HG03565 (cell line): ENCODE data around the gene RABEP1.

Experiments used
- ATAC-seq: cut with Tn5 transposase; IDR thresholded peaks from one replicate; pipeline ENCODE4 v1.9.1; 2021; ENCODE audit warnings: mild to moderate bottlenecking, moderate library complexity; ENCODE audit not compliant: unreplicated experiment

Gene RABEP1

DNA sequence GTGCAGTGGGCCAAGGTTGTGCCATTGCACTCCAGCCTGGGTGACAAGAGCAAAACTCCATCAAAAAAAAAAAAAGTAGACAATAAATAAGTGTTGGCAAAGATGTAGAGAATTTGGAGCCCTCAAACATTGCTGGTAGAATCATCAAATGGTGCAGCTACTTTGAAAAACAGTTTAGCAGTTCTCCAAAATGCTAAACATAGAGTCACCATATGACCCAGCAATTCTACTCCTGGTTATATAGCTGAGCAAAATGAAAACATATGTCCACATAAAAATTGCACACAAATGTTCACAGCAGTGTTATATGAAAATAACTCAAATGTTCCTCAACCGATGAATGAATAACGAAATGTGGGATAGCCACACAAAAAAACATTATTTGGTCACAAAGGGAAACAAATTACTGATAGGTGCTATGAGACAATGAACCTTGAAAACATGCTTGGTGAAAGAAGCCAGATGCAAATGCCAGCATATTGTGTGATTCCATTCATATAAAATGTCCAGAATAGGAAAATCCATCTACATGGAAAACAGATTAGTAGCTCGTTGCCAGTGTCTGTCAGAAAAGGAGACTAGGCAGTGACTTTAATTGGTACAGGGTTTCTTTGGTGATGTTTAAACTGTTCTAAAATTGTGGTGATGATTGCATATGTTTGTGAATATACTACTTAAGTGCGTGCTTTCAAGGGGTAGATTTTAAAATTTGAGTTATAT is 12.7 kb upstream of the RABEP1 start:
- ATAC-seq: no peak

DNA sequence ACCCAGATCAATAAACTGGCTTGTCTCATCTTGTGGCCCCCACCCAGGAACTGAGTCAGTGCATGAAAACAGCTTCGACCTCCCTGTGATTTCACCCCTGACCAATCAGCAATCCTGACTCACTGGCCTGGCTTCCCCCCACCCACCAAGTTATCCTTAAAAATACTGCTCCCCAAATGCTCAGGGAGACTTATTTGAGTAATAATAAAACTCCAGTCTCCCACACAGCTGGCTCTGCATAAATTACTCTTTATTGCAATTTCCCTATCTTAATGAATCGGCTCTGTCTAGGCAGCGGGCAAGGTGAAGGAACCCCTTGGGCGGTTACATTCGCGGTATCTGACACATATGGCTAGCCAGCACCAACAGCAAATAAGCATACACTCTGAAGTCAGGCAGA is 9.8 kb upstream of the RABEP1 start:
- ATAC-seq: no peak

DNA sequence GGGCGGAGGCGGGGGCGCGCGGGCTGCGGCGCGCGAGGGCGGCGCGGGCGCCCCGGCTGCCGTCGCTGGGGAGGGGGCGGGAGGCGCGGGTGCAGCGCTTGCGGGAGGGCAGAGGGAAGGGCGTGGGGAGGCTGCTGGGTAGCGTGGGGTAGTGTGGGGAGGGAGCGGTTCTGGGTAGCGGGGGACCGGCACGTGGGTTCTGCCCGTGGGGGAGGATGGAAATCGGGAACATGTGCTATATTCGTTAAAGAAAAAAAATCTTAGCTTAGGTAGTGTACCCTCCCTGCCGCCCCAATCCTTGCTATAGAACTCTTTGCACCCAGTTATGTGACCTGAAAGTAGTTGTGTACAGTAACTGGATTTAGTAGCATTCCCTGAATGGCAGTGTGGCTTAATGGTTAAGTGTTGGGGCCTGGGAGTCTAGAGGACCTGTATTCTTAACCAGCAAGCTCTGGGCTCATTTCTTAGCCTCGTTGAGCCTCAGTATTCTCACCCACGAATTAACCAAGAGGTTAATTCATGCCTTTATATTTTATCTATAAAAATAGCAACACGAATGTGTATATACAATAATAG is 646 bp downstream of the RABEP1 start:
- peak; percentile 6 for ATAC-seq

DNA sequence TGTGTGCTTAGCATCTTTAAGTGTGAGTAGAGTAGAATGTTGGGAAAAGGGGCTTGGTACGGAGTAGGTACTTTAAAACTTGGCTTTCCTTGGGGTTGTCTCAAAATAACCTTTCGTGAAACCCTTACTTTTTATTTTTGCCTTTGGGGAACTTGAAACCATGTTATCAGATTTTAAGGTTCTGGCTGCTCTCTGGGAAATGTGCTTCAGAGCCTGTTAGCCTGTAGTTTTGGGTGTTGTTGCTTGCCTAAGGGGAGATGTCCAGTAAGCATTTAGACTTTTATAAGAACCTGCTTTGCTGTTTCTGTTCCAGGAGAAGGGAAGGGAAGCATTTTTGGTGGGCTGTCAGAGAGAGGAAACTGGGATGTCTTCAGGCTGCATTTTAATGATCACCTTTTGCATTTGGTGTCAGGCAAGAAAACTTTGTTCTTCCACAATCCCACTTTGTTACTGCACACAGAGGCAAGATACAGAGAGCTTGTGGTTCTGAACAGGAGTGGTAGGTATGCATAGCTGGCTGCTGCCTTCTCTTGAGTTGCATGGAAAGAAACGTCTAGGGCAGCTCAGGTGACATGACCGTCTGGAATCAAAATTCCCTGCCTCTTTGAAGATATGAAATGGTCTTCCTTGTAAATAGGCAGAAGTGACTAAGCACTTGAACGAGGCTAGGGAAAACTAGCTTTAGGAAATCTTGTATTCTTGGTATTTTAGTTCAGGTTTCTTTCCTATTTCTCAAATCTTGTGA is 1.7 kb downstream of the RABEP1 start:
- no peak for ATAC-seq

DNA sequence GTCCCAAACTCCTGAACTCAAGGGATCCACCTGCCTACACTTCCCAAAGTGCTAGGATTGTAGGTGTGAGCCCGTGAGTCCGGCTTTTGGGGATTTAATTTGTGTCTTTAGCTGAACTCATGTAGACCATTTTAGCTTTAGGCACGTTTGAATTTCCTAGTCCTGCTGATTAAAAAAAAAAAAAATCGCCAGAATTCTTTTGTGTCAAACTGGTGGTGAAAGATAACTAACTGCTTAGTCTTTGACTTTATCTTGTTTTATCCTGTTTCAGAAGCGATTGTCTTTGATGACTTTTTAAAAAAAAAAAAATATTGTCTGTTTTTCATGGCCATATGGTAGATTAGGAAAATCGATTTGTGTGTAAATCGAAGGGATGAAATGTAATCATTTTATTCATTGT is 2.6 kb downstream of the RABEP1 start:
- ATAC-seq: no peak

DNA sequence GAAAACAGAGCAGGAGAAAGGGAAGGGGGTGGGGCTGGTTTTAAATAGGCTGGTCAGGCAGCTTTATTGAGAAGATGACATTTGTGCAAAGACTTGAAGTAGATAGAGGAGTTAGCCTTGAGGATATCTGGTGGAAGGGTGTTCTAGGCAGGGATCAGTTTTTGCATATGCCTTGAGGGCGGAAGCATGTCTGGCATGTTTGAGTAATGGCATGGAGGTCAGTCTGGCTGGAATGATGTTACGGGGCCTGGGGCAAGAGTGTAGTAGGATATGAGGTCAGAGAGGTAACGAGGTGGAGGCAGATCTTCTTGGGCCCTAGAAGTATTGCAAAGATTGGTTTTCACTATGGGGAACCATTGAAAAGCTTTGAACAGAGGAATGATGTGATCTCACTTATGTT is 4.8 kb downstream of the RABEP1 start:
- no peak for ATAC-seq

DNA sequence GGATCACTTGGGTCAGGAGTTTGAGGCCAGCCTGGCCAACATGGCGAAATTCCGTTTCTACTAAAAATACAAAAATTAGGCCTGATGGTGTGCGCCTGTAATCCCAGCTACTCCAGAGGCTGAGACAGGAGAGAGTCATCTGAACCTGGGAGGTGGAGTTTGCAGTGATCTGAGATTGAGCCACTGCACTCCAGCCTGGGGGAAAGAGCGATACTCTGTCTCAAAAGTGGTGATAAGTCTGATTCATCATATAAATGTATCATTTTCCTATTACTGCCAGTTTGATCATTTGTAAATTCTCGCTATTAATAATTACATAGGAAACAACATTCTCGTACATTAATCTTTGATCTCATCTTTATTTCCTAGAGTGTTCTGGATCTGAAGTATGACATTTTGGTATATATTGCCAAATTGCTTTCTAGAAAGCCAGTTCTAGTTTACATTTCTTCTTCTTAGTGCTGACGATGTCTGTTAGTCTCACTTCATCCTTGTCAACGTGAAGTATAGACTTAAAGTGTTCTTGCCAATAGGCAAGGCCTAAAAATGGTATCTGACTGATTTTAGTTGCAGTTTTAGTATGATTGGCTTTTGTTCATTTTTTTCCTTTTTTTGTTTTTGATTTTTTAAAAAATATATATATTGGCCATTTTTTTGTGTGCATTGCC is 9.7 kb downstream of the RABEP1 start:
- no peak for ATAC-seq

DNA sequence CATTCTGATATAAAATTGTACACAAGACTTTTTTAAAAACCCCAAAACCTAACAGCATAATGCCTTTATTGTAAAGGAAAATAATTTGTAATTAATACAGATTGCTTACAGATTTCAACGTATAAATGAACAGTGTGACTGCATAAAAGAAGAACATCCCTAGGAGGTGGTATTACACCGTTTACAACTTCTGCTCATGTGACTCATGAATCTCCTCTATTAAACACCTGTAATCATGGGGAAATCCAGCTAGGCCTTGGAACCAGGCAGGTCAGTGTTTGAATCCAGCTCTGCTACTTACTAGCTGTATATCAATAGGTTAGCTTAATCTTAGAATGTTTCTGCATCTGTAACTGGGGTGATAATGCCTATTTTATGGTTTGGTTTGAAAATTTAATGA is 15.2 kb downstream of the RABEP1 start:
- ATAC-seq: no peak

DNA sequence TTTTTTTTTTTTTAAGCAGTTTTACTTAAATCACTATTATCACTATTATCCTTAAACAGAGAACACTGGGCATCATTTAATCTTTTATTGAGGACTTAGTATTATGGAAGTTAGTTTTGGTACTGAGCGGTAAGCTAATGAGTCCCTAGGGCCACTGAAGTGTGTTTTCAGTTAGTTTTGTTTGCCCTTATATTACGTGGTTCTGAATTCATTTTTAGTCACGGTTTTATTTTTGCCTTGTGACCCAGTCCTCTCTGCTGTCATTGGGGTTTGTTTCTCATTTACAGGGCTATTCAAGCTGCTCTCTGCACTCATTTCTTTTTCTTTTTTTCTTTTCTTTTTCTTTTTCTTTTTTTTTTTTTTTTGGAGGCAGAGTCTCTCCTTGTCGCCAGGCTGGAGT is 17.3 kb downstream of the RABEP1 start:
- no peak for ATAC-seq

DNA sequence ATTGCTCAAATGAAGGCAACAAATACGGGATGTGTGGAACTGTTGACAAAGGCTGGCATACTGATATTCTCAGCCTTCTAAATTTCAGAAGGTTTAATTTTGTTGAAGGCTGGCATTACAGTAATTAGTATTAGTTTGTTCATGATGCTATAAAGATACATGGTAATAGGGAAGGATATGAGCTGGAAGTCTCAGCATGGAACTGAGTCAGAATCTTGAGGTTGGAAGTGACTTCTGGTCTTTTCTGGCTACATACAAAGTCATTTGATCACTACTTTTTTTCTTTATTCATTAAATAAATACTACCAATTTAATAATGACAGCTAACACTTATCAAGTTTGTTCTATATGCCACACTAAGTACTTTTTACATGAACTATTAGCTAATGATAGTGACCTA is 22.6 kb downstream of the RABEP1 start:
- ATAC-seq: no peak

DNA sequence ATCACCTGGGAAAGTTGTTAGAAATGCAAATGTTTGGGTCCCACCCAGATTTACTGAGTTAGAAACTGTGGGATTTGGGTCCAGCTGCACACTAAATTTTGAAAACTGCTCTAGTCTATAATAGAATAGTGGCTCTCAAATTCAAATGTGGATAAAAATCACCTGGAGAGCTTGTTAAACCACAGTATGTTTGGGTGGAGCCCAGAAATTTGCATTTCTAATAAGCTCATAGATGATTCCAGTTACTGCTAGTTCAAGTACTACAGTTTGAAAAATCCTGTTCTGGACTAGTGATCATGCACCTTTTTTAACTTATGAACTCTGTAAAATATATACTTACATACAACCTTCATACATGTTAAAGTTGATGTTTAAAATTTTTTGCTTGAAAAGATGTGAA is 27.8 kb downstream of the RABEP1 start:
- ATAC-seq: no peak

DNA sequence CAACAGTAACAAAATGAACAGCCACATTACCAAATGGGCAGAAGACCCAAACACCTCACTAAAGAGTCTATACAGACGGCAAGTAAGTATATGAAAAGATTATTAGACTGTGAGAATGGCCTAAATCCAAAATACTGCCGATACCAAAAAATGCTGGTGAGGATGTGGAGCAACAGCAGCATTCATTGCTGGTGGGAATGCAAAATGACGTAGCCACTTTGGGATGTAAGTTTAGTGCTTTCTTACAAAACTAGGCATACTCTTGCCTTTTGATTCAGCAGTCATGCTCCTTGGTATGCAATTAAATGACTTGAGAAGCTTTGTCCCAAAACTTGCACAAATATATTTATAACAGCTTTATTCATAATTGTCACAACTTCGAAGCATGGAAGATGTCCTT is 43.8 kb downstream of the RABEP1 start:
- ATAC-seq: no peak

DNA sequence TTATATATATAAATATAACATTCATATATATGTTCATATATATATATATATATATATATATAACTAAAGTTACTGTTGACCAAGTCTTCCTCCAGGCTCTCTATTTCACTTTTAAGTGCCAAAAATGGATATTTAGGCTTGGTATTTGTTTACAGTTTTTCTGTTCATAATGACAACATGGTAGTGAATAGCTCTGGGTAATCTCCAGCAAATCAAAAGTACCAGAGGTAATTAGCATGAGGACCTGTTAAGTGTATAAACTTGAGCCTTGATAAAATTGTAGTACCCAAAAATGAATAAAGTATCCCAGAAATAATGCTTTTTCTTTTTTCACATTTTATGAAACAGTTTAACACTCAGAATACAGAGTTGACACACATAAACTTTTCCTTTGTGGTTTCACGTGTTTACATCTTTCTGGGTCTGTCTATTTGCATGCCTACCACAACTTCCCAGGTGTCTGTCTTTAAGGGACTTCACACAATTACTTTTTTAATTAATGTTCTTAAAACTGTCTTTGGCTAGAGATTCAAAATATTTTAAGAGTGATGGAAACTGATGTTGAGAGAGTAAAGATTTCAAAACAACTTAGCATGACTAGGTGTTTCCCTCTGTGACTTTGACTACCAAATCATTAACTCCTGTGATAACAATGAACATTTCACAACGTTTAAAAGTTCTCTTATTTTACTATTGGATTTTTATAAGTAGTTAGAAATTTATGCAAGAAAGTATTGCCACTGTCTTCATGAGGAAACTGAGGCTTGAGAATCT is 47.9 kb downstream of the RABEP1 start:
- ATAC-seq: no peak

DNA sequence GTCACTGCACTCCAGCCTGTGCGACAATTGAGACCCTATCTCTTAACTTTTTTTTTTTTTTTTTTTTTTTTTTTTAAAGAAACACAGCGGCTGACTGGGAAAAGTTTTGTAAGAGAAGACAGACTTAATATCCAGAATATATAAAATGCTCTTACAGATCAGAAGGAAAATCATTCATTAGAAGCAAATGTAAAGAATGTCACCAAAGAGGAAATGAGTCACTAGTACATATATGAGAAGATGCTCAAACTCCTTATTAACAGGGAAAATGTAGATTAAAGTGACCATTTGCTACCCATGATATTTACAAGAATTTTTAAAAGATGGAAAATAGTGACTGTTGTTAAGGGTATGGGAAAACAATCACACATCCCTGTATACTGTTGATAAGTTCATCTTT is 48.9 kb downstream of the RABEP1 start:
- no peak for ATAC-seq

DNA sequence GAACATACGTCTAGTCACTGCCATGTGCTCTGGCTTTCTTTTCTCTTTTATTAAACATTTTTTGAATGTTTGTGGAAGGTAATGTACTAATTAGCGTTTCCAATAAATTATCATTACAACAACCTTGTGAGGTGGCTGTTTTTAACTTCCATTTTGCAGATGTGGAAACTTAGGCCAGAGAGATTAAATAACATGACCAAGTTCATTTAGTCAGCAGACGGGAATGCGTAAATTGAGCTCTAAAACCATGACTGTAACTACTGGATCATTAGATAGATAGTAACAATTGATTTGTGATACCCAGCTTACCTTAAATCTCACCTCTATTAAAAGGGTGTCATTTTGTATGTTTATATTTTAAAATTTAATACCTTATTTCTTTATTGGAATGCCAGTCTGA is 49.4 kb downstream of the RABEP1 start:
- no peak for ATAC-seq

DNA sequence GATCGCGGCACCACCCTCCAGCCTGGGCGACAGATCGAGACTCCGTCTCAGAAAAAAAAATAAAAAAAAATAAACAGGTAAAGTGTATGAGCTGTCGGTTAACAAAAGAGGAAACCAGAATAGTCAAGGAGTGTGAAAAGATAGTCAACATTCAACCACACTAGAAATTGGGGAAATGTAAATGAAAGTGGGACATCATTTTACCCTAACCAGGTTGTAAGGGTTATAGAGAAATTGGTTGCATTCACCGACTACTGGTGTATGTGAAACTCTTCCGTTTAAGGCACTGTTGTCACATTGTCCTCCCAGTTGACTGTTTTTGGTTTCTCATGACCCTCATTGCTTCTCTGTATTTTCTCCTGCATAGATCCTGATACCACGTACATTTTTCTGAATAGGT is 62.8 kb downstream of the RABEP1 start:
- ATAC-seq: no peak

DNA sequence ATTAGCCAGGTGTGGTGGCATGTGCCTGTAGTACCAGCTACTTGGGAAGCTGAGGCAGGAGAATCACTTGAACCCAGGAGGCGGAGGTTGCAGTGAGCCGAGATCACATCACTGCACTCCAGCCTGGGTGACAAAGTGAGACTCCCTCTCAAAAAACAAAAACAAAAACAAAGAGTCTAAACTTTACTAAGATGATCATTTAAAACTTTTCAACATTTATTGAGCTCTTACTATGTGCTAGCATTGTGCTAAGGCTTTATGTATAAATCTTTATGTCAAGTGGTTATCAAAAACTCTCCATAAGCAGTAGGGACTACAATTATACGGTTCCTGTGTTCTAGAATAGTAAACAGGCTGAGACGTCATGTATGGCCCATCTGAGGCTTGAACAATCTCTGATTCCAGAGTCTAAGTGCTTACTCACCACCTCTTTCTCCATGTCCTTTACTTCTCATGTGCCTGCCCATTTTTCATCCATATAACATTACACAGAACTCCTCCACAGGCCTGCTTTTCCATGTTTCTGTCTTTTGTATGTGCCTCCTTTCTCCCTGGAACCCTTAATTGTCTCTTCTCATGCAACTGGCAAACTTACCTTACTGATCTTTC is 70.7 kb downstream of the RABEP1 start:
- no peak for ATAC-seq

DNA sequence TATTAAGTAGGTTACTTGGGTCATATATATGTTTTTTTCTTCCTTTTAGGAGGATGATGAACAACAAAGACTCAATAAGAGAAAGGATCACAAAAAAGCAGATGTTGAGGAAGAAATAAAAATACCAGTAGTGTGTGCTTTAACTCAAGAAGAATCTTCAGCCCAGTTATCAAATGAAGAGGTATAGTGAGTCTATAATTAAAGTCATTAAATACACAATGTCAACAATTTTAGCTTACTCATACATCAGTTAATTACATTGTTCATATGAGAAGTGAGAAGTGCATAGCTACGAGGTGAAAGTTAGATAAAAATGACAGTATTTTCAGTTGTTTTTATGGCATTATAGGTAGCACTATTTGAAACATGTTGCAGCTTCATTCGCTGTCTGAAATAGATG is 72.2 kb downstream of the RABEP1 start:
- ATAC-seq: no peak

DNA sequence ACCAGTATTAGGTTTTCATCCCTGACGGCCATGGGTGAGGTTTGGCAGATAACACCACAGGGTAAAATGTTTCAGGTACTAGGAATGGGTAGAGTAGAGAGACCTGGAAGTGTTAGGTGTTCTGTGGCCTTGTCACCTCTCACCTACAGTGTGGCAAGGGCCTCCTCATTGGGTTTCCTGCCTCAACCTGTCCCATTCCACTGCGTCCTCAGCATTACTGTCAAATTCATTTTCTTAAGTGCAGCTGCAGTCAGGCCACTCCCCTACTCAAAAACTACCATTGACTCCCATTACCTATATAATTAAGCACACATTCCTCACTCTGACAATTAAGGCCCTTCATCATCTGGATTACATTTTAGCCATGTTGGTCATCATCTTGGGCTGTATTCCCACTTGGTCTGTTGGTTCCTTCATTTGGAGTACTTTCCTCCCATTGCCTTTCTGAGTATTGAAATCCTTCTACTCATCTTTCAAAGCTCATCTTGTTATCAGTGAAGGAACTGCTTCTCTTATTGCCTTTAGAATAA is 72.9 kb downstream of the RABEP1 start:
- ATAC-seq: no peak

DNA sequence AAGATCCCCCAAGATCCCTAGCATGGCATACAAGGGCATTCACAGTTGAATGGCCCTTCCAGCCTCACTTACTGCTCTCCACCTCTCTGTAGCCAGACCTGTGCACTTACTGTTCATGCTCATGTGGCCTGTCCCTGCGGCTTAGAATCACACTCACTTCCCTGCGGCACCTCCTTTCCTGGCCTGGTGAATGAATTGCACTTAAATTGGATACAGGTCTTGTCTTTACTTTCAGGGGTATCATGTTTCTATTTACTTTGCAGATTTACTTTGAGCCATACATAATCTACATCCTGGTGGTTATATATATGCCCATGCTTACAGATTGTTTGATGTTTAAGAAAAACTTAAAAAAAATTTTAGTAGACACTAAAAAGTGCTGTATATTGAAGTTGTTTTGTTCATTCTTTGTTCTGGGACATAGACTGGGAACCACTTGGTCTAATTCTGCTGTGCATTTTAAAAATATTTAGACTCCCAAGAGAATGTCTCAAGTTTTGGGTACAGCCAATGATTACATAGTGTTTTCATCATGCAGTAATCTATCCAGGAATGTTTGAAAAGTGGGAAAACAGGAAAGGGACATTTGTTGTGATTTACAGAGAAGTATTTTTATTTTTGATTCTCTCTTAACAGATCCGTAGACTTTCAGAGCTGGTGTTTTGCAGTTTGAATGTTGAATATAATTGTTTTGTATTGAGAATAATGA is 73.5 kb downstream of the RABEP1 start:
- ATAC-seq: no peak
